OCI-LY7 (cell line): ENCODE results near the gene GALNTL6.

ENCODE experiments used
- EZH2phosphoT487 ChIP-seq: fragments of 200-600 bp; sonication (generic); IDR thresholded peaks from 2 replicates; pipeline ENCODE4 v1.6.1; 2018; ENCODE audit warnings: low read depth, borderline replicate concordance, mild to moderate bottlenecking, mixed run types, antibody characterized with exemption, low read length, moderate library complexity, mixed read lengths
- TF ChIP-seq, protein P1 (sequence below): fragments of 200-600 bp; sonication (generic); conservative IDR thresholded peaks from 2 replicates; pipeline ENCODE4 v1.5.1; 2014; ENCODE audit warnings: mild to moderate bottlenecking, antibody characterized with exemption, low read length, moderate library complexity, mixed read lengths

DNA sequence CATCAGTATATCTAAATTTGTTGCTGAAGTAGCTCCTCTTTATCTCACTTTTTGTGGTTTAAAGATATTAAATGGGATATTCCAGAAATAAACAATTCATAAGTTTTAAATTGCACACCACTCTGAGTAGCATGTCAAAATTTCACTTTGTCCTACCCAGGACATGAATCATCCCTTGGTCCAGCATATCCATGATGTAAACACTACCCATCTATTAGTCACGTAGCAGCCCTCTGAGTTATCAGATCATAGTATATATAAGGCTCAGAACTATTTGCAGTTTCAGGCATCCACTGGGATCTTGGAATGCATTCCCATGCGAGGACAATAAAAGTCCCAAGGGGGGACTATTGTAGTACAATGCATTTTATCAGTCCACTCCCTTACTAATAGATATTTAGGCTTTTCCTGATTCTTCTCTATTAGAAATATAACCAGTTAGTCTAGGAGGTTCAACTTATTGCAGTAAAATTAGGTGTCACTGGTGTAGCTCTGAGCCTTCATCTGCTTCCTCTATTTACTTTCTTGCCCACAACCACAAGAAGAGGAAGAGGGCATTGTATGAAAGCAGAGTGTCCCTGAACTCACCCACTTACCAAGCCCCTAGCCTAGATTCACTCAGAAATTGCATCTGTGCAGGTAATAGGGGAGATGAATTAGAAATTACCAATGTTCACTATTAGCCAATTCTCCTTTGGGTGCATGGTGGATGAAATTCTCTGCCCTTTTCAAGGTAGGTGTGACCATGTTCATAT, 945.6 kb downstream of the GALNTL6 start:
- TF ChIP-seq EZH2phosphoT487 = no peak
- TF ChIP-seq, protein P1, sequence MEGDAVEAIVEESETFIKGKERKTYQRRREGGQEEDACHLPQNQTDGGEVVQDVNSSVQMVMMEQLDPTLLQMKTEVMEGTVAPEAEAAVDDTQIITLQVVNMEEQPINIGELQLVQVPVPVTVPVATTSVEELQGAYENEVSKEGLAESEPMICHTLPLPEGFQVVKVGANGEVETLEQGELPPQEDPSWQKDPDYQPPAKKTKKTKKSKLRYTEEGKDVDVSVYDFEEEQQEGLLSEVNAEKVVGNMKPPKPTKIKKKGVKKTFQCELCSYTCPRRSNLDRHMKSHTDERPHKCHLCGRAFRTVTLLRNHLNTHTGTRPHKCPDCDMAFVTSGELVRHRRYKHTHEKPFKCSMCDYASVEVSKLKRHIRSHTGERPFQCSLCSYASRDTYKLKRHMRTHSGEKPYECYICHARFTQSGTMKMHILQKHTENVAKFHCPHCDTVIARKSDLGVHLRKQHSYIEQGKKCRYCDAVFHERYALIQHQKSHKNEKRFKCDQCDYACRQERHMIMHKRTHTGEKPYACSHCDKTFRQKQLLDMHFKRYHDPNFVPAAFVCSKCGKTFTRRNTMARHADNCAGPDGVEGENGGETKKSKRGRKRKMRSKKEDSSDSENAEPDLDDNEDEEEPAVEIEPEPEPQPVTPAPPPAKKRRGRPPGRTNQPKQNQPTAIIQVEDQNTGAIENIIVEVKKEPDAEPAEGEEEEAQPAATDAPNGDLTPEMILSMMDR = no peak
